ENCODE measurements around the gene DERA.

DNA sequence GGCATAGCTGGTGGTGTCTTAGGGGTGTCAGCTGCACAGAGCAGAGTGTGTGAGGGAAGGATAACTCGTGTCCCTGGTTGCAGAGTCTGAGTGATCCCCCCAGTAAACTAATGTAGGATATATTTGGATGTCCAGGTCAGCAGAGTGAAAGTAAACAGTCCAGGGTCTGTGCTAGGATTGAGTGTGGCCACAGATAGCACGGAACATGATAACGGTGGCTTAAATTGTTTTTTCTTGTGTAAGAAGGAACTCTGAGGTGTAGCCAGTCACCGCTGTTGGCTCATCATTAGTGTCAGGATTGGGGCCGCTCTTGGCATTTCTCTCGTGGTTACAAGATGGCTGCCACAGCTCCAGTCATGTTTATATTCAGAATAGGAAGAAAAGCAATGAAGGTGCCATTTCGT lies 97.3 kb downstream of the DERA start:
- TF ChIP-seq POLR2A (IDR thresholded peaks at IDR 0.05), result no peak
- TF ChIP-seq, protein P1, sequence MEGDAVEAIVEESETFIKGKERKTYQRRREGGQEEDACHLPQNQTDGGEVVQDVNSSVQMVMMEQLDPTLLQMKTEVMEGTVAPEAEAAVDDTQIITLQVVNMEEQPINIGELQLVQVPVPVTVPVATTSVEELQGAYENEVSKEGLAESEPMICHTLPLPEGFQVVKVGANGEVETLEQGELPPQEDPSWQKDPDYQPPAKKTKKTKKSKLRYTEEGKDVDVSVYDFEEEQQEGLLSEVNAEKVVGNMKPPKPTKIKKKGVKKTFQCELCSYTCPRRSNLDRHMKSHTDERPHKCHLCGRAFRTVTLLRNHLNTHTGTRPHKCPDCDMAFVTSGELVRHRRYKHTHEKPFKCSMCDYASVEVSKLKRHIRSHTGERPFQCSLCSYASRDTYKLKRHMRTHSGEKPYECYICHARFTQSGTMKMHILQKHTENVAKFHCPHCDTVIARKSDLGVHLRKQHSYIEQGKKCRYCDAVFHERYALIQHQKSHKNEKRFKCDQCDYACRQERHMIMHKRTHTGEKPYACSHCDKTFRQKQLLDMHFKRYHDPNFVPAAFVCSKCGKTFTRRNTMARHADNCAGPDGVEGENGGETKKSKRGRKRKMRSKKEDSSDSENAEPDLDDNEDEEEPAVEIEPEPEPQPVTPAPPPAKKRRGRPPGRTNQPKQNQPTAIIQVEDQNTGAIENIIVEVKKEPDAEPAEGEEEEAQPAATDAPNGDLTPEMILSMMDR (IDR thresholded peaks at IDR 0.05), result no peak
